GM19438 (cell line): Measurements from ENCODE around the gene SELE.
"Not testable (repeated sequence)": the region's sequence is repeated elsewhere in the genome, so short reads cannot be mapped to it uniquely, and the experiment has no call there.

Source experiments
- ATAC-seq: cut with Tn5 transposase; IDR thresholded peaks from one replicate; pipeline ENCODE4 v1.9.1; 2021; ENCODE audit warnings: low read depth; ENCODE audit not compliant: unreplicated experiment

SELE gene

GRCh38 chr1:169688377-169688776, 45.5 kb downstream of the SELE start:
- not testable (repeated sequence) for ATAC-seq

- ATAC-seq = no peak
Observed at GRCh38 chr1:169683661-169684060, 50.2 kb downstream of the SELE start.

- not testable (repeated sequence) for ATAC-seq
Observed at GRCh38 chr1:169683168-169683567, 50.7 kb downstream of the SELE start.

- ATAC-seq = no peak
Observed at GRCh38 chr1:169682071-169682470, 51.8 kb downstream of the SELE start.

GRCh38 chr1:169681140-169681539, 52.7 kb downstream of the SELE start:
- no peak for ATAC-seq

GRCh38 chr1:169680377-169681019, 53.4 kb downstream of the SELE start:
- no peak for ATAC-seq

GRCh38 chr1:169679692-169680091, 54.2 kb downstream of the SELE start:
- no peak for ATAC-seq

- no peak for ATAC-seq
Observed at GRCh38 chr1:169676001-169676400, 57.9 kb downstream of the SELE start.
